GM21528 (cell line): Measurements from ENCODE around the gene ACSBG1.
"Not testable (repeated sequence)": the region's sequence is repeated elsewhere in the genome, so short reads cannot be mapped to it uniquely, and the experiment has no call there.

Experiments
- ATAC-seq: cut with Tn5 transposase; IDR thresholded peaks from one replicate; pipeline ENCODE4 v1.9.1; 2021; ENCODE audit warnings: mild to moderate bottlenecking, moderate library complexity; ENCODE audit not compliant: unreplicated experiment, low FRiP score

ACSBG1 gene

DNA sequence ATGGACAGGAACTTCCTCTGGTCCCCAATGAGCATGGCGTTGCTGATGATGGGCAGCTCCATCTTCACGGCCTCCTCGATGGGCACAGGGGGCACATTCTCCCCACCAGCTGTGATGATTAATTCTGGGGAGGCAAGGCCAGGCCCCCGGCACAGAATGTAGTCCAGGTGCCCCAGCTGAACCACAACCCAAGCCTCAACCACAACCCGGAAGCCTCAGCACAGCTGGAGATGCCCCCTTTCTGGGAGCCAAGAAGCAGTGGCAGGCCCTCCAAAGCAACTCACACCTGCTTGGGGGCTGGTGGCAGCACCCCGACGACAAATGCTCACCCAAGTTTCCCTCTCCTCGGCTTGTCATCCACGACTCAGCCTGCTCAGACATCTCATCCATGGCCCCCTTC is 60.0 kb downstream of the ACSBG1 start:
- ATAC-seq: no peak

DNA sequence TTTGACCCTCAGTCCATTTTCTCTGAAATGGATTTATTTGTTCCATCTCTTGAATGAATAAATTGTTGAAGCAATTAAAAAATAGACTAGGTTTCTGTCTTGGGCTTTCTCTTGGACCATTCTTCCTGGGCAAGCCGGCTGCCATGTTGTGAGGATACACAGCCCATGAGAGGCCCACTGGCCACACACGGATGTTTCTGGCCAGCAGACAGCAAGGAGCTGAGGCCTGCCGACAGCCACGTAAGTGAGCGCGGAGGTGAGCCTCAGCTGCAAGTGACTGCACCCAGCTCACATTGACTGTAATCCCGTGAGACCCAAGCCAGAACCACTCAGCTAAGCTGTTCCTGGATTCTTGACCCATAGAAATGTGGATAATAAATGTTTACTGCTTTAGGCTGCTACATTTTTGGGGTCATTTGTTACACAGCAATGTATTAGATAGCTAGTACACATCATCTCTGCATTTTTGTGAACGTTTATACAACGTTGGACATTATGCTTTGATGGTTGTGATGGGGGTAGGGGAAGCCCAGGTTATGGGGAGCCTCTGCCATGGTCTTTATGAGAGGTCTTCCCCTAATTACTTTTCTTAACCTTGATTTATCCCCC is 62.4 kb downstream of the ACSBG1 start:
- ATAC-seq: no peak

DNA sequence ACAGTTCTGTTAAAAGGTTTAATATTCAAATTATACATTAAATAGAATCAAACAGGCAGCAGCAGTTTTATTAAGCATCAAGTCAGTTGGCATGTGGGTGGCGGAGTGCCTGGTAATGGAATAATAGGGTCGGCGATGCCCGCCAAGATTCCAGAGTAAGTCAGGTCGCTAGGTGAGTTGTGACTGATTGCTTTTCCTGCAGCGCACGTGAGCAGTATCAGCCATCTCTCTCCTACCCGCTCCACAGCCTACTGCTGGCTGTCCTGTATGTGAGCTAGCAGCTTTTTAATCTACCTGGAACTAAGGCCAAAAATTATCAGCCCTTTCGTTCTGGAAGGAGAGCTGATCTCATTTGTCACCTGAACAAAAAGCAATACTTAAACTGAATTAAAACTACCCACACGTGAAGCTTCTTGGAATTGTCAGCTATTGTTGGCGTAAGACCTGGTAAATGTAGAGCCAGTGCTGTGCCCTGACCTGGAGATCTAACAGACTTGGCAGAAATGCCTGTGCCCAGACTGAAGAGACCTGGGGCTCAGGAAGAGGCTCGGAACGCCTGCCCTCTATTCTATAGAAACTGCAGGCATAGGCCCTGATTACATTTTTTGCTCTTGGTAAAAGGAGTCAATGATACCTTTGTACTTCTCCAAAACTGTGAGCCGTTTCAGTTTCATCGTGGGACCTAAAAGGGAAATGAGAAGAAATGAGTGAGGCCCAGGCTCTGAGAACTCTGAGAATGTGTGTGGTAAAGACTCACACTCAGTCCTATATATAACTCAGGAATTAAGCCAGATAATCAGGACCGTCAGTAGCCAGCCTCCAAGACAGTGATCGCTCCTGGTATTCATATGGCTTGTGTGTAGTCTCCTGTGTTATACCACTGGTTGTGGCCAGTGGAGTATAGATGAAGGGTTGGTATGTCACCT is 63.3 kb downstream of the ACSBG1 start:
- ATAC-seq: peak; percentile 63

DNA sequence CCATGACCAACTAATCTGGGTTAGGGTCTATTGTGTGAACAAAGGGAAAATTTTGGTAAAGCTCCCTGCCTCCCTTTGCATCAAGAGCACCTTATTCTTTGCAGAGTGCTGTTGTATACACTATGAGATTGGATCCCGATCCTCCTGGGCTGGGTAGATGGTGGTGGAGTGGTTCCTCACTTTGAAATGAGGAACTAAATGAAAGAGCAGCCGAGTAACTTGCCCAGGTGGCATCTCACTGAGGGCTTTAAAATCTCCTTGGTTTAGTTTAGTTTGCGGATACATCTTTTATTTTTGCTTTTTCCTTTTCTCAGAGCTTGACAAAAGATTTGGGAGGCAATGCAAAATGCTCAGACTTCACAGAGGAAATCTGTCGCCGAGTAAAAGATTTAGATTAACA is 65.8 kb downstream of the ACSBG1 start:
- ATAC-seq: no peak

DNA sequence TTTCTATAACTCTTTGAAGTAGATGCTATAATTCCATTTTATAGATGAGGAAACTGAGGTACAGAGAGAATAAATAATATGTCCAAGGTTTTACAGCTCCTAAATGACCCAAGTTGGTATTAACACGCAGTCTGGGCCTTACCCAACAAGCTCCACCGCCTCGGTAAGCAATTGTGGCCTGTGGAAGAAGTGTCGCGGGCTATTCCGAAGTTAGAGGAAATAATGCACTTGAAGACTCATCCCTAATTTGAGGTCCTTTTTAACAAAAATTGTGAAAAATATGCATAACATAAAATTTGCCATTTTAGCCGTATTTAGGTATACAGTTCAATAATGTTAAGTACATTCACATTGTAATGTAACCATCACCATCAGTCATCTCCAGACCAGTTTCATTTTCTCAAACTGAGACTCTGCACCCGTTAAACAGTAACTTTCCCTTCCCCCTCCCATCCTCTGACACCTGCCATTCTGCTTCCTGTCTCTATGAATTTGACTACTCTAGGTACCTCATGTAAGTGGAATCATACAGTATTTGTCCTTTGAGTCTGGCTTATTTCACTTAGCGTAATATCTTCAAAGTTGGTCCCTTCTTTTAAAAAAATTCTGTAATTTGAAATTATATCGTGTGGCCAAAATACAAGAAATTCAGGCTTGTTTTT is 67.0 kb downstream of the ACSBG1 start:
- peak; percentile 62 for ATAC-seq

DNA sequence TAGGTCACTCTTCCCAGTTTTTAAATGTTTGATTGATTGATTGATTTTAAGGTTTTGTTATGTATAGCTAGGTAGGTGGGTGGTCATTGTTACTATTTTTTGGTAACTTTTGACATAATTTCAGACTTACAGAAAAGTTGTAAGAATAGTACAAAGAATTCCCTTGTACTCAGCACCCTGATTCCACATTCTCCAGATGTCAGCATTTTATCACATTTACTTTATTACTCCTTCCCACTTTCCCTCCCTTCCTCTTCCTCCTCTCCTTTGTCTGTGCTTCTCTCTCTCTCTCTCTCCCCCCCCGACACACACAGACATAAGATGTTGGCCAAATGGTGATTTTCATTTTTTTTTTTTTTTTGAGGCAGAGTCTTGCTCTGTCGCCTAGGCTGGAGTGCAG is 70.4 kb downstream of the ACSBG1 start:
- ATAC-seq: no peak

DNA sequence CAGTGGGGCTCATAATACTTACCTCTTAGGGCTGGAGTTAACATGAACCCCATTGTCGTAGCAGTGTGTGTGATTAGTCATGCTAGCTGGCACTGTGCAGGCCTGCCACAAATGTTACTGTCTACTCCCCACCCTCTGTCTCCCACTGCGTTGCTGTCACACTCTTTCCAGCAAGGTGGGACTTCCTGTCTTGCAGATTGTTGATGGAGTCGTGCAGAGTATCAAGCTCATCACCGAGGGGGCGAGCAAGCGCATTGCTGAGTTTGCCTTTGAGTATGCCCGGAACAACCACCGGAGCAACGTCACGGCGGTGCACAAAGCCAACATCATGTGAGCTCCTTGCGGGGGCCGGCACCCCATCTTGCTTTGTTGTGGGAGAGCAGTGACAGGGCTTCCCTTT is 72.3 kb downstream of the ACSBG1 start:
- no peak for ATAC-seq

DNA sequence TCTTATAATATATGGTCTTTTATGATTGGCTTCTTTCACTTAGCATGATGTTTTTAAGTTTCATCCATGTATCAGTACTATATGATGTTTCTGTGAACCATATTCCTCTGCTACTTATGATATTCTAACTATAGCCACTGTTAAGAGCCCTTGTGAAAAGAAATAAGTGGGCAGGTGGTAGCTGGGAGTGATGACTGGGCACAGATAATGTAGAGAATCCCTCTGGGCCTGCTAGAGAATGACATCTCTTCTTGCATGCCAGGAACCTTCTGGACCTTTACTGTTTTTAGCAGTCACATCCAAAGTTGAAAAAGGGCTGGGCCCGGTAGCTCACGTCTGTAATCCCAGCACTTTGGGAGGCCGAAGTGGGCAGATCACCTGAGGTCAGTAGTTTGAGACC is 75.0 kb downstream of the ACSBG1 start:
- no peak for ATAC-seq

DNA sequence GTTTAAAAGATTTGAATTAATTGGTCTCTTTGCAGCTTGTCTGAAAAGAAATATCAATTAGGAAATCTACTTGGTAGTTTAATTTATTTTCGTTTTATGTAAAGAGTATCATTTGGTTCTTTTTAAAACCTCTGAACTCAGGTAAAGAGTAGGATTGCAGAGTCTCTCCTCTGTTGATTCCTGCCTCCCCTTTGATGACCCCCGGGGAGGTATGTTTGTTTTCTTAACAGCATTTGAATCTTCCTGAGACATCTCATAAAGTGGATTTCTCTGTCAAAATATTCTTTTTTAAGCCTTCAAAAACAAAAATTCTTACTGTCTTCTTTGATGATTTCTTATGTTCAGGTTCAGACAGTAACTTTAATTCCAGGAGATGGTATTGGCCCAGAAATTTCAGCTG is 77.2 kb downstream of the ACSBG1 start:
- ATAC-seq: no peak

DNA sequence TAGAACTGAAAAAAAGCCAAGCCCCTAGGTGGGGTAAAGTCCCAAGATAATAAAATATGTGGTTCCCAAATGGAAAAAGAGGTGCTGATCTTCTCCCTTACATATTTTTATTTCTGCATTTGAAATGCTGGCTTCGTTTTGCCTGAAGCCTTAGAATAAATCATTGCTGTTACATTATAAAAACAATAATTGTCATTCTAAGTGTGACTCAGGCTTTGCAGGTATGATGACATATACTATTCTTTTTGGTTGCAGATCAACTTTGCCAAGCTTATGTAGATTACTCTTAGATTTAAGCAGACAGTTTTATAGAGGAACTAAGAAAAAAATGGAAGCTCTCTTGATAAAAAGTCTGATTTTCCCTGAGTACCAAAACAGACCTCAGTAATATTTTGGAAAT is 77.7 kb downstream of the ACSBG1 start:
- ATAC-seq: no peak

DNA sequence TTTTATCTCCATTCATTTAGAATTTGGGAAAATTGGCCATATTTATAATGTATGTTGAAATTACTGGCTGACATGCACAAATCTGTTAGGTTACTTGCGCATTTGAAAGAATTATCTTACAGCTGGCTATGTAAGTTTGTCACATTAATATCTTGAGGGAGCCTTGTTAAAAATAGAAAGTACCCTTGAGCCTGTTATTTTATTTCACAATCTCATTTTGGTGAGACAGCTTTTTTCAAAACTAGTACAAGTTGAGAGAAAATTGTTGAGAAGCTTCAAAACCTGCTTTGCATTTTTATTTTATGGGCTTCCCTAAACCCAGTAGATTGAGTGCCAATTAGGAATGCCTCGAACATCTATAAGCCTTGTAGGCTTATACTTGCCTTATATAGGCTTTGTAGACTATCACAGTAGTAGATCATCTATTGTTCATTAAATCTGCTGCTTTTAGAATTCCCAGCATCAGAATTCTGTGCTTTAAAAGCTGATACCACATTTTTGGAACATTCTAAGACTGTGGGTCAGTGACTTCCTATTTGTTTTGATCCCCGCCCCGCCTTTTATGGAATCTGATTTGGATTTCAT is 78.9 kb downstream of the ACSBG1 start:
- no peak for ATAC-seq

DNA sequence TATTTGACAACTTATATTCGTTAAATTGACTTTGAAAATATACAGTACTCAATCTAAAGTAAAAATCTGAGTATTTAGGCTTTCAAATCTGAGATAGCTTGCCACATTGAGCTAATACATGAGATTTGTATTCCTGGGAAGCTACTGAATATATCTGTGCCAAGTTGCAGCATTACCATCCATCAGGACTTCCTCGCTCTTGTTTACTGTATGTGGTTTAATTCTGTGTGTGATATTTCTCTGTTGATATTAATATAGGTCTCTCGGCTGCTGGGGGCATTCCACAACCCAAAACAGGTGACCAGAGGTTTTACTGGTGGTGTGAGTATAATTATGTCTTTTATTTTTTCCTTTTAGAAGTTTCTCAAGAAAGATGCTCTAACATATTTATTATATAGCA is 79.4 kb downstream of the ACSBG1 start:
- ATAC-seq: no peak

DNA sequence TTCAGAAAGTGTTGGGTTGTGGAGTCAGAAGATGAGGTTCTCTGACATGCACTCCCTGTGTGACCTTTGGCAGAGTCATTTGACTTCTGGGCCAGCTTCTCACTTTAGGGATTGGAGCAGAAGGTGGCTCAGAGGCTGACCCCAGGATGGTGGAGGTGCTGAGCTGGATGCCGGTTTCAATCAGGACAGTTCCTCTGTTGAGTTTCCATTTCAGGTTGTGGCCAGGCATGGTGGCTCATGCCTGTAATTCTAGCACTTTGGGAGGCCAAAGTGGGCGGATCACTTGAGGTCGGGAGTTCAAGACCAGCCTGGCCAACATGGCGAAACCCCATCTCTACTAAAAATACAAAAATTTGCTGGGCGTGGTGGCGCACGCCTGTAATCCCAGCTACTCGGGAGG is 83.3 kb downstream of the ACSBG1 start:
- not testable (repeated sequence) for ATAC-seq

DNA sequence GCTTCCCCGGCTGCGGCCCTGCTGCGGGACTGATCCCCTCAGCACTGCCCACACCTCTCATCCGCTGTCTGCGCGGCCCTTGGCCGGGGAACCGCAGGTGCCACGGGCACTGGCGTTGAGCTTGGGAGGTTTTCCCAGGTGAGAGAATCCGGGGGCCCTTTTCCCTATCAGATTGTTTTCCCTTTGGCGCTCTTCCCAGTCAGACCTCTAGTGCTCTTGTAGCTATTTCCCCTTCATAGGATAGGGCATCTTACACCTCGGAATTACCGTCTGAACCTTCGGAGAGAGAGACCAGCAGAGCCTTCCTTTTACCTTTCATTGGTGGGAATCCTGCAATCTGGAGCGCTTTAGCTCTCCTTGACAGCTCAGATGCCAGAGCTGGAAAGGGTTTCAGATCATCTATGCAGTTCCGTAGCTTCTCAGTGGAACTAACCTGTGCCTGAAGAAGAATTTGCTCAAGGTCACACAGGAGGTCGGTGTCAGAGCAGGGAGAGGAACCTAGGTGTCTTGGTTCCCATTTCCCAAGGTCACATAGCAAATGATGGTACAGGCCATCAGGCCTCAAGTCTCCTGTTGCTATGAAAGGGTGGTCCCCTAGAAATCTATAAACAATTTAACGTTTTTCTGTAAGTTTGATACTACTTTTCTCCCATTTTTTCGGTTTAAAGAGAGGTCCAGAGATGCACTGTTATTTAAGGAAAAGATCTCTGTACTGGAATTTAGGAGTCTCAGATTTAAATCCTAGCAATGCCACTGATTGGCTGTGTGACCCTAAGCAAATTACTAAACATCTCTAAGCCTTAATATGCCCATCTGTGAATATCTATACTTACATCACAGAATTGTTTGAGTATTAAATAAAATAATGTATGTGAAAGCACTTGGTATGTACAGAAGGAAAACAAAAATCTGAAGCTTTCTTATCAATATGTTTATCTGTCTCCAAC is 84.3 kb downstream of the ACSBG1 start:
- peak; percentile 43 for ATAC-seq

DNA sequence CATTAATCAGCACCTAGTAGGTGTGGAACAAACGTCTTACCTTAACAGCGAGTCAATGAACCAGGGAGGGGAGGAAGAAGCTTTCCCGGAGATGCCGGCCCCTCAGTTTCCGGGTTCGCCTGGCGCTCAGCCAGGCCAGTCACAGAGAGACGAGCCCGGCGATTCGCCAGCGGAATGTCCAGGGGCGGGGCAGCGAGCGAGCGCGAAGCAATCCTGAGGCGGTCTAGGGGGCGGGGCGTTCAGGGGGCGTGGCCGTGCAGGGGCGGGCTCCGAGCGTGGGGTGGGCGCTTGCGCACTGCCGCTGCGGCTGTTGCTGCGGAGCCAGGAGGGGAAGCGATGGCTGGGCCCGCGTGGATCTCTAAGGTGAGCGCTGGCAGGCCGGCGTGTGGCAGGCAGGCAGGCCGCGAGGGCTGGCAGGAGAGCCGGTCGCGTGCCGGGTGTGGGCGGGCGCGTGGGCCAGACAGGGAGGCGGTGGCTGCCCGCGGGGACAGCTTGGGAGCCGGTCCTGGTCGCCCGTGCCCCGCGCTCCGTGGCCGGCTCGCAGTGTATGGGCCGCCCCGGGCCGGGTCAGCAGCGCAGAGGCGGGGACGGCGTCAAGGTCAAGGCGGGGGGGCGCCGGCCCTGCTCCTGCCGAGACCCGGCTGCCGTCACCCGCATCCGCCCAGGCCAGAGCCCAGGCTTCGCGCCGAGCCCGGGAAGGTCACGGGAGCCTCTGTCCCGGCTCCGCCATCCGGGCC is 85.1 kb downstream of the ACSBG1 start, which contains the start of gene IDH3A:
Gene IDH3A (plus strand): TSS at position 295 of the 737 bp plus-strand sequence. CDS start 42 bp downstream, at position 337.
- ATAC-seq: peak; percentile 77

DNA sequence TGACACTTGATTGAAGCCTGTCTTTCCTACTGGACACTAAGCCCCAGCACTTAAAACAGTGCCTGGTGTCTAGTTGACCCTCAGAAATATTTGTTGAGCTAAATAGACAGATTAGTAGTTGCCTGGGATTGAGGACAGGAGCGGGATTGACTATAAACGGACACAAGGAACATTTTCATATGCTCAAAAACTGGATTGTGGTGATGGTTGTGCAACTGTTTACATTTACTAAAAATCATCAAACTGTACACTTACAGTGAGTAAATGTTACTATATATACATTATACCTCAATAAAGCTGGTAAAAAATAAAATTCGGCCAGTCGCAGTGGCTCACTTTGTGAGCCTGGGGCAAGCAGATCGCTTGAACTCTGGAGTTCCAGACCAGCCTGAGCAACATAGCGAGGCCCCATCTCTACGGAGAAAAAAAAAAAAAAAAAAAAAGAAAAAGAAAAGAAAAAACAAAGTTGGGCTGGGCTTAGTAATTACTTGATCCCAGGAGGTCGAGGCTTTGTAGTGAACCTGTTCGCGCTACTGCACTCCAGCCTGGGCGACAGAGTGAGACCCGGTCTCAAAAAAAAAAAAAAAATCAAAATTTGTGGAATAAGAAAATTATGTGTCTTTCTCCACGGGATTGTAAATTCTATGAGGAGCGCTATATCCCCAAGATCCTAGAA is 85.8 kb downstream of the ACSBG1 start:
- no peak for ATAC-seq

DNA sequence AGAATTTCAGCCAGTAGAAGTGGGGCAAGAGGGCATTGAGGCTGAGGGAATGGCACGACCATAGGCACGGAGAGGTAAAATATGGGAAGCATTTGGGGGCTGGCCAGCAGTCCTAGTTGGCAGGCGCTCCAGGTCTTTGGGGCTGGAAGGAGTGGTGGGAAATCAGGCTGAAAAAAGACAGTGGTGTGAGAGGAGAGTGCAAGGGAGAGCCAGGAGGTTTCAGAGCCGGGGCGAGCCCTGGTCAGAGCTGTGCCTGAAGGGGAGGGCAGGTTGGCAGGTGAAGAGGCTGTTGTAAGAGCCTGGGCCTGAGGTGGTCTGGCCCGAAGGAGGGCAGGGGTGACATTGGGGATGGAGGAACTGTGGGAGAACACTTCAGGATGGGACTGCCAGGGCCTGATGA is 86.8 kb downstream of the ACSBG1 start:
- no peak for ATAC-seq

DNA sequence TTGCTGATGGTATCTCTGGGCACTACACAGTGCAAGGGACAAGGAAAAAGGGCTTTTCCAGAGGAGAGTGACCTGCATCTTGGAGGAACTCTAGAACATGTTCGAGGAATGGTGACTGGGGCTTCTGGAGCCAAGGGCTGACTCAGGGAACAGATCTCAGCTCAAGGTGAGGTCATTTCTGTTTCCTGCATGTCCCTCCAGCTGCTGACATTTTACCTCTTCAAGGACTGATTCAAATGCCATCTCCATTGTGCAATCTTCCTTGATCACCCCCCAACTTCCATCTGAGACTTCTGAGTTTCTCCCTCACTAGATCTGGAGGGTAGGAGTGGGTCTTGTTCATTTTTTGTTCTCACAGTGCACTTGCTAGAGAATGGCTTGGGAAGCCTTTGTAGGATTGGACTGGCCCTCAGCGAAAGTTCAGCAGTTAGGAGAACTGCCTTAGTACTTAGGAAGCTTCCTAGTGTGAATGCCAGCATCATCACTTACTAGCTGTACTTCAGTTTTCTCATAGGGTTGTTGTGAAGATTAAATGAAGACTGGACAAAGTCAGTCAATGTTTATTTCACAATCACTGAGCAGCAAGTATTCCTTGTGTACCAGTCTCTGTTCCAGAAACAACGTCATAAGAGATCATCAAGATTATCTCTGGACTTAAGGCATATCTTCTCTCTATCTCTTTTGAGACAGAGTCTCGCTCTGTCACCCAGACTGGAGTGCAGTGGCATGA is 87.8 kb downstream of the ACSBG1 start:
- ATAC-seq: no peak
